Fibroblast of villous mesenchyme (primary cell): Measurements from ENCODE around the gene ZNF783. TPM values are rescaled to one million over a fixed set of nuclear protein-coding genes. Genes with fewer than 3 reads are reported as not detected.

Experiments
- DNase-seq: peaks from one replicate; pipeline ENCODE4 v3.0.0-alpha.2; 2010; ENCODE audit warnings: low read depth
- H3K4me3 ChIP-seq: 2 replicates; pipeline ENCODE4 v1.5.1; 2011; ENCODE audit warnings: low read depth, mild to moderate bottlenecking, low read length
- CTCF ChIP-seq: IDR thresholded peaks from 2 replicates; pipeline ENCODE4 v1.5.1; 2012; ENCODE audit warnings: low read depth, mild to moderate bottlenecking, low read length; ENCODE audit not compliant: insufficient read depth
- total RNA-seq: library from RNA; depleted of rRNA; stranded (reverse); fragments of >200 nt; gene quantifications from 2 replicates; pipeline ENCODE4 v1.2.3, GENCODE V29; 2012

The ZNF783 gene
- total RNA-seq, 1 donor = 8.6 TPM

- TF ChIP-seq CTCF = no peak
- H3K4me3 ChIP-seq = no peak overlapping the region
- no peak for DNase-seq
These were observed 18.9 kb downstream of the ZNF783 start for GRCh38 chr7:149280661-149281507.

- H3K4me3 ChIP-seq = no peak overlapping the region
- TF ChIP-seq CTCF = no peak
- no peak for DNase-seq
These were observed 19.7 kb downstream of the ZNF783 start for GRCh38 chr7:149281508-149282330.

GRCh38 chr7:149282331-149282655 lies 20.3 kb downstream of the ZNF783 start:
- H3K4me3 ChIP-seq = no peak overlapping the region
- DNase-seq = no peak
- no peak for TF ChIP-seq CTCF

GRCh38 chr7:149283321-149283720 lies 21.3 kb downstream of the ZNF783 start:
- H3K4me3 ChIP-seq = no peak overlapping the region
- no peak for DNase-seq
- no peak for TF ChIP-seq CTCF

GRCh38 chr7:149284343-149284742 lies 22.3 kb downstream of the ZNF783 start:
- no peak overlapping the region for H3K4me3 ChIP-seq
- DNase-seq = no peak
- no peak for TF ChIP-seq CTCF

GRCh38 chr7:149284850-149285585 lies 23.0 kb downstream of the ZNF783 start:
- H3K4me3 ChIP-seq = peak overlapping the region; percentile 74
- peak; percentile 86 for DNase-seq
- no peak for TF ChIP-seq CTCF
